IPS-NIHi7 (cell line): ENCODE data around the gene SAMSN1.
"Not testable (repeated sequence)": the region's sequence is repeated elsewhere in the genome, so short reads cannot be mapped to it uniquely, and the experiment has no call there.

Source experiments
- DNase-seq: peaks from one replicate; pipeline ENCODE4 v3.0.0; 2012; ENCODE audit warnings: mixed read lengths; ENCODE audit errors: extremely low spot score

SAMSN1 gene

DNA sequence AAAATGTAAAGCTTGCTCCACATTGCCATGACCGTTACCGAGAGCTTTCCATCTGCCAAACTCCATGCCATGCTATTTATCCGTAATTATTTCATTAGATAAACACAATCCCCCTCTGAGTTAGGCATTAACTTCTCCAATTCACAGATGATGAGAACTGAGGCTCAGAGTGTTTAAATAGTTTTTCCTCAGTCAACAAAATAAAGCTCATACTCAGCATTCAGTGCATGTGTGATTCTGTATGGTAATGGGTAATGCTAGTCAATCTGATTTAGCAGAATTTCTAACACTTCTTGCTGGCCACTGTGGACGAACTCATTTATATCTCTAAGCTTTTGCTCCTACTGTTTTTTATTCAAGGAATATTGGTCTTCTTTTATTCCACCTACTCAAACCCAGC lies 17.3 kb downstream of the SAMSN1 start:
- DNase-seq: no peak

DNA sequence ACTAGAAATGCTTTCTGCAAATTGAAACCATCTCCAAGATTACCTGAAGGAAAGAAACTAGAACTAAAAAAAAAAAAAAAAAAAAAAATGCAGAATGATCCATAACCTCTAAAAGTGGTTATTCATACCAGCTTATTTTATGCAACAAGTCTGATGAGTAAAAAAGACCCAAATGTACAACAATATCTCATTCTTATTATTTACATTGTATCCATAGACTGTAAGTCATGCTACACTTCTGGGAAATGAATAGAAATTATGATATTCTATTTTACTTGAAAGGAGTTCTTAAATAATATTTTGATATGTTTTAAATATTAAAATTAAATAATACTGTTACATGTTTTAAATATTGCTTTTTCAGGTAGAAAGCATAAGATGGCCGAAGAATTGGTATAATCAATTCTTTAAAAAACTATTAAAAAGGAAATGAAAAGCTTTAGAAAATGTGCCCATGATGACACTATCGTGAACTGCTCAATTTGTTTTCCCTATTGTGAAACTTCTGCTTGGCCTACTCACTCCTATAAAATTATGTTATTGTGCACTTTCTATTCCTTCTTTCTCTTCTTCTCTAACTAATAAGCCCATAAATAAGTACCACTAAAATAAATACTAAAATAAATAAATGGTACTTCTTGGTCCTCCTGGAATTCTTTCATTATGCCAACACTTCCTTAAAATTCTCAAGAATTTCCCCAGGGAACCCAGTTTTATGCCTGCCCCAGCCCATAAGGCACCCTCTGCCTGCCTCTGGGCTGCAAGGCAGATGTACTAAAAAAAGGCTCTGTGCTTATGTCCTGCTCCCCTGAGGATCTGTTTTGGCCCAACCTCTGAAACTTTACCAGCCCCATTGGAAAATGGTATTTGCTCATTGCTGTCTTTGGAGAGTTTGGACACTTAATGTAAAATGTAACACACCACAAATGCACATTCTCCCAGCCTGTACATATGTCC lies 18.1 kb downstream of the SAMSN1 start:
- no peak for DNase-seq

DNA sequence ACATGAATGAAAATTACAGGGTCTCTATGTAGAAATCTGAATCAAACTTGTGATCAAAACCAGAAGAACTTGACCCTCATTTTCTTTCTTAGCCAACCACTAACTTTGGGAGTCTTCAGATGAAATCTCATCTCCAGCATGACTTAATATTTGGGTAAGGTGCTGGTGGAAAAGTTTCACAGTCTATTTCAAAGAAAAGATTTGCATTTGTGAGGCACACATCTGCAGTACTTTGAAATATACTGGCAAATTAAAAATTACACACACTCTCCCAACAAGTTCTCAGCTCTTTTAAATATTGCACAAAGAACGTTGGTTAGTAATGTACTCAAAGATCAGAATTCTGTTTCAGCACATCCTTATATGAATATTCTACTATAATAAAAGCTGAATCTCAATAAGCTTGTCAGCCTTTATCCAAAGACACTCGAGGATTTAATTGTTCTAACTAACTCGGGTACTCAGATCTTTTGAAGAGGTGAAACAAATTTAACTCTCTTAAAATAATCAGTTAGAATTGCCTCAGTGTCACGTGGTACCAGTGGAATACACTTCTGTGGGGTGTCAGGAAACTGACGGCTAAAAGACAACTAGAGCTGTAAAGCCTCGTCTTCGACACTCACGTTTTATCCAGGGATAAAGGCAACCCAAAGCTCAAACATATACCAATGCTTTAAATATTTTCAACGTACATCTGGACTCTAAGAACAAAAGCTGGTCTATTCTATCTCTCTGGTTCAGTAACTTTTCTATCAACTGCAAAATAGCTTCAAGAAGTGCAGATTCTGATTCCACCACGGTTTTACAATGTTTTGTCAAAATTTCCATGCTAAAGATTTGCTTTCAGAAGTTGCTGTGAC lies 19.0 kb downstream of the SAMSN1 start:
- no peak for DNase-seq

DNA sequence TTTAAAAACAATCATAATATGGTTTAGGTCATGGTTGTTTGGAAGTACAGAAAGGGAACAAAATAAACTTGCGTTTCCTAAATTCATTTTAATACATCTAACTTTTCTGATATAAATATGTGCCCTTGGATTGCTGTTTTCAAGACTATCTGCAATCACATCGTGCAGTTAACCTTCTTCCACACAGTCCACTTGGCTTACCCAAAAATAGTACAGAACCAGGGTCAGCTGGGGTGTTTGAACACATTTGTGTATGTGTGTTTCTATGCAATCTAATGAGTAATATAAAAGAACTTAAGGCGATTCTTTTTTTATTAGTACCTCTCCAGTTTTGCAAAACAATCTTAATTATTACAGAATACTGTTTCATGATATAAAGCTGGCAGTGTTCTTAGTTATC lies 19.9 kb downstream of the SAMSN1 start:
- no peak for DNase-seq

DNA sequence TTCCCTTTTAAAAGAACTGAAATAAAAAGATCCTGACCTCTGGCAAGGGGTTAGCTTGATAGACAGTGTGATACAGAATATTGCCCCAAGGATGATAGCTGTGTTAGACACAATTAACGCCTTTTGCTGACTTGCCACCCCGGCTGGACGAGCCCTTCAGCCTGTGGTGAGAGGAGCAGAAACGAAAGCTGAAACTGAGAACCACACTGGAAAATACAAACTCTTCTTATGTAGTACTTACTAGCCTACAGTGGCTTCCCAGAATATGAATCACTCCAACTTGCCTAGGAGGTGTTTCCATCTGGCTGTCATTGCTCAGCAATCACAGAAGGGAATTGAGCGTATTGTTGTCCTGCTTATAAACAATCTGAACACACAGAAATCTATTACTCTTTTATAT lies 22.9 kb downstream of the SAMSN1 start:
- no peak for DNase-seq

DNA sequence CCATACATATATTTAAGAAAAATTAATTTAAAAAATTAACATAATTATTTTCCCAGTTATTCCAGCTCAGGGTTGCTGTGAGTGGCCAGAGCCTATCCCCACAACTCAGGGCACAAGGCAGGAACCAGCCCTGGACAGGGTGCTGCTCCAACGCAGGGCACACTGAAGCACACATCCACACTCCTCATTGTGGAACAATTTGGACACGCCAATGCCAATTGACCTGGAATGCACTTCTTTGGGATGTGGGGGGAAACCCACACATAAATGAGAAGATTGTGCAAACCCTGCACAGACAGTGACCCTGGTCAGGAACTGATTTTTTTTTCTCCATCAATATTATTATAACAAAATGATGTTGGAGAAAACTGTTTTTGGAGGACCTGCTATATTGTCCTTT lies 23.4 kb downstream of the SAMSN1 start:
- DNase-seq: no peak

DNA sequence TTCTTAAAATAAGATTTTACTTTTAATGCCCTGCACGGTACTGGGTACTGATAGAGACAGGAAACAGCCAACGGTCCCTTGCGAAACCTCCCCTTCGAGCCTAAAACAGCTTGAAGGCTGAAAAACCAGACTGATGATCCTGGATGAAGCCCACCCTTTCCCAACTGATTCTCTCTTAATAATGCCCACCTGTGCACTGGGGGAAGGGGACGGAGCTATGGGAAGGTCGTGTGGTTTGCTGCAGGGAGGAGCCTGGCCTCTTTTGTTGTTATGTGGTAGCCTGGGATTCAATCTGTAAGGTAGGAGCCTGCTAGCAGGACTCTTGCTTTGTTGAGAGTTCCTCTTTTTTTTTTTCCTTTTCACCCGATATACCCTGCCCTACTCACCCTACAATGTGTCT lies 25.6 kb downstream of the SAMSN1 start:
- no peak for DNase-seq

DNA sequence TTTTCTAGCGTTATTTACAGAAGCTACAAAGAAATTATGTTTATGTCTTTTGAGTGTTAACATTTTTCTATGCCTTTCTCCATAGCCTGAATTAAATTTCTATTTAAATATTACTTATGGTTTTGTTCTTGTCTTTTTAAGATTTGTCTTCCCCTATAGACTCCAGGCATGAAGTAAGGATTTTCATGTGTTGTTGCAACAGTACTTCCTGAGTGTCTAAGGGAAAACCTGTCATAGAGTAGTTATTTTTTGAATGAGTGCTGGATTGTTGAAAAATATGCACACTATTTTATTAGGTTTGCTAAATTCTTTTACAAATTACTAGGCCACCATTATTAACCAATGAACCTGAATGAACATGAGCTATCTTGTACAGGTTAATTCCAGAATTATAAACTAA lies 27.1 kb downstream of the SAMSN1 start:
- no peak for DNase-seq

DNA sequence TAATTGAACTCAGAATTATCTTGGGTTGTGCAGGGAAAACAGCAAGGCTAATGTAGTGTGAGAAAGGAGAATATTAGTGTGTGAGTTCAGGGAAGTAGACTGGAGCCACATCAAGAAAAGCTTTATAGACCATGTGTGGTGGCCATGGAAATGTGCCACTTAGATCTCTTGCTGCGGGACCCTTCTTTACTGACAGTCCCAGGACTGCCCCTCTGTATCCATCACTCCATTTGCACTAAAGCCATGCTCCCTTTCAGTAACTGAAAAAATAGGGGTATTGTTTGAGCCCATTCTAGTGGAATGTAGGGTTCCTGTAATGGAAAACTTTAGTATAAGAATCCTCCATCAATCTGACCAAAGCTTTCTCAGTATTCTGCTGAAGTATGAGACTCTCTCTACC lies 32.3 kb downstream of the SAMSN1 start:
- DNase-seq: no peak

DNA sequence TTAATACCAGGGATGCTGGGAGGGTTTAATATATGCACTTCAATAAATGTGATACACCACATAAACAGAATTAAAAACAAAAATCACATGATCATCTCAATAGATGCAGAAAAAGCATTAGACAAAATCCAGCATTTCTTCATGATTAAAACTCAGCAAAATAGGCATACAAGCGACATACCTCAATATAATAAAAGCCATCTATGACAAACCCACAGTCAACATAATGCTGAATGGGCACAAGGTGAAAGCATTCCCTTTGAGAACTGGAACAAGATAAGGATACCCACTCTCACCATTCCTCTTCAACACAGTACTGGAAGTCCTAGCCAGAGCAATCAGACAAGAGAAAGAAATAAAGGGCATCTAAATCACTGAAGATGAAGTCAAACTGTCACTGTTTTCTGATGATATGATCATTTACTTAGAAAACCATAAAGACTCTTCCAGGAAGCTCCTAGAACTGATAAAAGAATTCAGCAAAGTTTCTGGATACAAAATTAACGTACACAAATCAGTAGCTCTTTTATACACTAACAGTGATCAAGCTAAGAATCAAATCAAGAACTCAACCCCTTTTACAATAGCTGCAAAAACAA lies 39.2 kb downstream of the SAMSN1 start:
- not testable (repeated sequence) for DNase-seq

DNA sequence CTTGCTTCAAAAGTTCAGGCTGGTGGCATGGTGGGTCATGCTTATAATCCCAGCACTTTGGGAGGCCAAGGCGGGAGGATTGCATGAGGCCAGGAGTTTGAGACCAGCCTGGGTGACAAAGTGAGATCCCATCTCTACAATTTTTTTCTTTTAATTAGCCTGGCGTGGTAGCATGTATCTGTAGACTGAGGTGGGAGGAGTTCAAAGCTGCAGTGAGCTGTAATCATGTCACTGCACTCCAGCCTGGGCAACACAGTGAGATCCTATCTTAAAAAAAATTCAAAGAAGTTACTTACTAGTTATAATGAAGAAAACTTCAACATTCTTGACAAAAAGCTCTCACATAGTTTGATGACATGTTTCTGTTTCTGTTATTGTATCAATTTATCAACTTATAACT lies 45.2 kb downstream of the SAMSN1 start:
- DNase-seq: no peak

DNA sequence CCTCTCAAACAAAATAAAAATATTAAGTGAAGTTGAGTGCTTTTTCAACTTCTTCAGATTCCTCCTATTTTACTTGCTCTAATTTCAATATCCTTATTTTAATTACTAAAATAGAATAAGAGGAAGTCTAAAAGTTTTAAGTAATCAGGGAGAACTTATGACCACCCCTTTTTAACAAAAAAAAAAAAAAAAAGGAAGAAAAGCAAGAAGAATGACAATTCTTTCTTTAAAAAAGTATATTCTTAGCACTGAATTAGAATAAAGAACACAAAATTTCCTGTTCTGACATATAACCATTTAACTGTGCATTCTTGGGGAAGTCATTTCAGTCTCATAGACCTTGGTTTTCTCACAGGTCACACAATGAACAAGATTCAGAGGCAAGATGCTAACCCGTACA lies 46.8 kb downstream of the SAMSN1 start:
- no peak for DNase-seq

DNA sequence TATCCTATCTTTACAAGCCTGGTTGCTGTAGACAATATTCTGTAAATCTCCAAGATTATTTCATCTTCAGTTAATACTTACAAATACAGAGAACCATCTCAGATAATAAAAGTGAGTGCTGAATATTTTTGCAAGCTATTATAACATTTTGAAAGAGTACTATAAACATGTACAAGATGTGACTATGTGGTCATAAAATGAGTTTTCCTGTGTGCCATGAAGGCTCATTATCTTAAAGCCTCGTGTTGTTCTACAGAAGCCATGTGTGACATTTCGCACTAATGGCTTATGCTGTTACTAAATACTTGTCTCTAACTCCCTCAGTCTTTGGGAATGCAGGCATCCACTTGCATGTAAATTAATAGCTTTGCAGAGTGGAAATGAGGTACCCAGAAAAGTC lies 48.3 kb downstream of the SAMSN1 start:
- DNase-seq: no peak

DNA sequence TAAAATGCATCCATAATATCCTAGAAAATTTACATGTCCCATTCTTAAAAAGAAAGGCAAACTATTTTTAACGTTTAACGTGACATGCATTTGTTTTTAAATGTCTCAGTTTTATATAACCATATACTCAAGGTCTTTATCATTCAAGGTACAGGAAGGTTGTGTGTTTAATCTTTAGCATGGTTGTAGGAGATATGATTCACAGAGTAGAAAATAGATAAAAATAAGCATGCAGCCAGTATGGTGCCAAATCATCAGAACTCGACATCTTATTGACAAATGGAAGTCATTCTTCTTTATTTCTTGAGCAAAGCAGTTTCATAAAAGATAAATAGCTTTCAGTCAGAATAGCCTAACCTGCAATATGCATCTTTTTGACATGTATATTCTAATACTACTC lies 51.0 kb downstream of the SAMSN1 start:
- no peak for DNase-seq

DNA sequence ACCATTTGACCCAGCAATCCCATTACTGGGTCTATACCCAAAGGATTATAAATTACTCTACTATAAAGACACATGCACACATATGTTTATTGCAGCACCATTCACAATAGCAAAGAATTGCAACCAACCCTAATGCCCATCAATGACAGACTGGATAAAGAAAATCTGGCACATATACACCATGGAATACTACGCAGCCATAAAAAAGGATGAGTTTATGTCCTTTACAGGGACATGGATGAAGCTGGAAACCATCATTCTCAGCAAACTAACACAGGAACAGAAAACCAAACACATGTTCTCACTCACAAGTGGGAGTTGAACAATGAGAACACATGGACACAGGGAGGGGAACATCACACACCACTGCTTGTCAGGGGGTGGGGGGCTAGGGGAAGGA lies 51.9 kb downstream of the SAMSN1 start:
- DNase-seq: not testable (repeated sequence)

DNA sequence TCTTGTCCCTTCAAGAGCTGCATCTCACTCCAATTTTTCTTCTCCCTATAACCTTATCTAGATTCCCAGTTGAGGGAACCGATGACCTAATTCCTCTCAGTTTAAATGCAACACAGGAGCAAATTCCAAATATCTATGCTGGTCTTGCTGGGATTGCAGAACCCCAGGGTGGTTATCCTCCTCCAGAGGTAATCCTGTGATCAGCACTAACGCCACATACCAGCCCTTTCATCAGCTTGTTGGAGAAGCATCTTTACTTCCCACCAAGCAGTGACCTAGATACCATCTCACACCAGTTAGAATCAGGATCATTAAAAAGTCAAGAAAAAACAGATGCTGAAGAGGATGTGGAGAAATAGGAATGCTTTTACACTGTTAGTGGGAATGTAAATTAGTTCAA lies 52.4 kb downstream of the SAMSN1 start:
- no peak for DNase-seq

DNA sequence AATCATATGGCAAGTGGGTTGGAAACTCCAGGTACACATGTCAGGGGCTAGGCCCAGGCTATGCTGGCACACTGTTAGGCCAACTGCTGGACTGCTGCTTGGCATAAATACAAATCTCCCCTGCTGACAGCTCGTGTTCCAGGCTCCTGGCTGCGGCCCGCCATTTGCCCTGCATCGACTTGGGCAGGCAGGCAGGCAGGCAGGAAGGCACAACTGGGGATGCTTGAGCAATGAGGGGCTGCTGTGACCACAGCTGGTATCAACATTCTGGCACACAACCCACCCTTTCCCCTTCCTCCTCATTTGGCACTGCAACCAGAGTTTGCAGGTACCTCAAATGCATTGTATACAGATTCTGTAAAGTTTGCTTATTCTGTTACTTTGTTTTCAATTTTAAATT lies 53.2 kb downstream of the SAMSN1 start:
- no peak for DNase-seq

DNA sequence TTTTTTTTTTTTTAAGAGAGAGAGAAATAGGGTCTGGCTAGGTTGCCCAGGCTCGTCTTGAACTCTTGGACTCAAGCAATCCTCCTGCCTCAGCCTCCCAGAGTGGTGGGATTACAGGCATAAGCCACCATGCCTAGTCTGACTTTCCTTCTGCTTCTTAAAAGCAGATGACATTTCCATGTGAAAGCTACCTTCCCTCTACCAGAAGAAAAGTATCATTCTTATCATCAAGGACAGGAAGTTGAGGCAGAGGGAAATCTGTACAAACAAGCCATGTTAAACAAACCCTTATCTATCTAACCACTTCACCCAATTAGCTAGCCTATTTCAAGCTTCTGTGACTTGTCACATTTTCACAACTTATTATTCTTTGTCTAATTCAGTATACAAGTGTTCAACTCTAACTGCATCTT lies 54.8 kb downstream of the SAMSN1 start:
- DNase-seq: no peak

DNA sequence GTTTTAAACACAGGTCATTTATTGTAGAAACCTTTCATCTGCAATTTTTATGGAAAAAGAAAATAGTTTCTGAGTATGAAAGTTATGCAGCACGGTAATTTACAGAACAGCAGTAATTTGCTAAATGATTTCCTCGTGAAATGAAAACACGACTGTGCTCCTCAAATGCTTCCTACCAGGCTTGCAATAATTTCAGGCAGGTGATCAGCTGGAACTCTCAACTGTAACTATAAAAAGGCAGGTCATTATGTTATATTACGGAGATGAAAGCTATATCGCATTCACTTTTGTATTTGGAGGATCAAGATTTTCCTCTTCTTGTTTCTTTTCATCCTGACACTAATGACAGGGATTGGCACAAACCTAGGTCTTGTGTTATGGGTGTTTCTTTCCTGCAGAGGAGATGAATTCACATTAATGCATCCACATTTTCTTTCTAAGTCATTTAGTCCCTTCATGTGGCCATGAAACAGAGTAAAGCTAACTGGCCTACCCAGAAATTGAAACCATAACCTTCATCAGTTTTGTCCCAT lies 57.4 kb downstream of the SAMSN1 start:
- DNase-seq: no peak

DNA sequence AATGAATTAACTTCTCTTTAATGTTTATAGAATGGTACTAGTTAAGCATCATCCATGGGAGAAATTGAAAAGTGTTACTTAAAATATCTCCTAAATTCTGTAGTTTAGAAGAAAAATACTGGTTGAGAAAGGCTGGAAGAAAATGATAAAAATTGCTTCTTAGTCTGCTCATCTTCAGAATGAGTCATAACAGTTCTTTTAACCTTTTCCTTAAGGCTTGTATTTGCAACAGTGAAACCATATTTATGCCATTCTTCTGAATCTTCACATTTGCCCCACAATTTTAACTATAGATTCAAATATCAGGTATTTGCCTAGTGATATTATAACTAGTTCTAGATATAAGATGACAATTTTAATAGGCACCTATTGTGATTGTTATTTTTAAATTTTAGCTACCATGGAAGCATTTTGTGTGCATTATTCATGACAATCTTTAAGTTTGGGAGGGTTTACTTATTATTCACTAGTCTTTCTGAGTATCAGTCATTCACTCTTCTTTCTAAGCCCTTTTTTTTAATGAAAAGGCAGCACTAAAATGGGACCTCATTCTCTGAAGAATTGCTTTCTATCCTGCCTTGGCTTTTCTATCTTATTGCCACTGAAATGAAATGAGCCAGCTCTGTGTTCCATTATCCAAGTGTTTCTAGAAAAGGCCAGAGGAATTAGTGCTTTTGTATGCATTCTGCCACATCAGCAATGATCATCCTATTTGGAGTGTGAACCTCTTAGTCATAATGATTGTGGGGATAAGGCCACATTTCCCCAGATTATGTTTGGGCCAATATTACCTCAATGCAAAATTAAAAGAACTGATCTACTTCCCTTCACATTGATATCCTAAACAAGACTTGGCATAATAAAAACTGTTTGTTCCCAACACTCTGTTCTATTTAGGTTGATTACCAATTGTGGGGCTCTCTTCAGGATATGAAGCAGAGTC lies 58.4 kb downstream of the SAMSN1 start:
- DNase-seq: no peak

DNA sequence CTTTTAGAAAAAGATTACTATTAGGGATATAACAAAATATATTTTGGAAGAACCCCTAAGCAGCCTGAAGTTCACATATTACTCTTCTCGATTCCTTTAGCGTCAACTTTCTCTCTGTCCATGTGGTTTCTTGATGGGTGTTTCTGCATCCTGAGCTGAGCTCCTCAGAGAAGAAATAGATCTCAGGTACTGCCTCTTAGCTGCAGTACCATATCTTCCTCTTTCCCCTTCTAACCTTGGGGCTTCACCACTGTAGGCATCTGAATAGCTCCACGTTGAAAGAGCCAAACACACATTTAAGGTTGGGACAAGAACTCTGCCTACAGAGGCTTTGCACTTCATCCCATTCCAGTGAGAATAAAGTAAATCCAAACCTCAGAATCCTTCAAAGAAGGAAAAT lies 59.2 kb downstream of the SAMSN1 start:
- DNase-seq: no peak
